ENCODE data around the gene SUN1. TPM values are rescaled to one million over a fixed set of nuclear protein-coding genes. Genes with fewer than 3 reads are reported as not detected.
A peak's percentile ranks its signal among the peaks of the same experiment; 100 is the strongest.

Gene SUN1
- total RNA-seq, 1 experiment from 2014 or later, result 181 TPM

DNA sequence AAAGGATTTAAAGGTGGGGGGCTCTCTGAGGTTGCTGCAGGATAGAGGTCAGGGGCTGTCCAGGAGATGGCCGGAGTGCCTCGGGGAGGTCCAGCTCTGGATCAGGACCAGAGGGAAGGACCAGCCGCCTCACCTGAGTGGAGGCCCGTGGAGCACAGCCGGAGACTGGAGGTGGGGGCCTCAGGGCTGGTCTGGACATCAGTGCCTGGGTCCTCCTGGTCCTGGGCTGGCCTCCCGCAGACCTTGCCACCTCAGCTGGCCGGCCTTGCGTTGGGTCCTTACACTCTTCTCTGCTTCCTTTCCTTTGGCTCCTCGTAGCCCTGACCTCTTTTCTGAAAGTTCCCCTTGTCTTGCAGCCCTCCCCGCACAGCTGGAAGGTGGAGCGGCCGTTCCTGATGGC, 2.0 kb downstream of the SUN1 start:
- Histone ChIP-seq H3K79me2 (ENCODE audit: insufficient read depth, low read length) (peaks cover 93% of the 10 kb centered on the region), H3K4me2 (ENCODE audit: low read length) (no peak overlapping the region), H3K9me3 (ENCODE audit: control insufficient read depth in 1 of 2, insufficient read depth in 1 of 2, low read depth in 1 of 2, low read length in 2 of 2) (no peaks in the 10 kb centered on the region), H2AFZ (ENCODE audit: low read depth, low read length, poor library complexity, severe bottlenecking) (no peak overlapping the region), H3K4me1 (ENCODE audit: control insufficient read depth in 1 of 2, insufficient read depth in 2 of 2, low read length in 2 of 2) (peaks cover 39 to 71% of the 10 kb centered on the region in 2 experiments), H3K9me2 (ENCODE audit: insufficient read depth) (no peaks in the 10 kb centered on the region), H3K4me3 (replicated peaks in 1 of 2; ENCODE audit: low read depth in 1 of 2, low read length in 2 of 2) (no peak overlapping the region), H4K20me1 (ENCODE audit: insufficient read depth) (no peaks in the 10 kb centered on the region), H3K9ac (ENCODE audit: low read length) (peak overlapping the region; percentile 75; the same call in 1 of the 2 replicates), H3K36me3 (ENCODE audit: control insufficient read depth in 1 of 2, insufficient read depth in 2 of 2, low read length in 2 of 2) (peaks cover 0 to 11% of the 10 kb centered on the region in 2 experiments; a peak in 1 of 4 replicates), H3K27ac (ENCODE audit: low read depth, low read length) (peak overlapping the region; percentile 98; the same call in 1 of the 2 replicates), H3K27me3 (ENCODE audit: insufficient read depth, low read length) (no peaks in the 10 kb centered on the region)
- ATAC-seq (no peak), DNase-seq (ENCODE audit: low read depth, low spot score) (no peak)
- POLR2A ChIA-PET, result no interaction called here
- intact Hi-C loops (cut with micrococcal nuclease), result no loop called here
- no TSS peak for BruUV-seq (replicated peaks)
- RAD21 ChIA-PET (ENCODE audit: low non-redundant PET in 1 of 2, low total read pairs in 2 of 2, uncharacterized antibody in 2 of 2, unreplicated experiment in 2 of 2), result no interaction called here
- CTCF ChIA-PET, result no interaction called here
- TF ChIP-seq FOSL1 (IDR thresholded peaks at IDR 0.05; ENCODE audit: low read depth) (no peak), YY1 (IDR thresholded peaks at IDR 0.05; ENCODE audit: extremely low read depth, insufficient replicate concordance, low read depth, low read length) (no peak), RAD21 (IDR thresholded peaks at IDR 0.05; ENCODE audit: low read depth) (no peak)
- TF ChIP-seq, protein P1, sequence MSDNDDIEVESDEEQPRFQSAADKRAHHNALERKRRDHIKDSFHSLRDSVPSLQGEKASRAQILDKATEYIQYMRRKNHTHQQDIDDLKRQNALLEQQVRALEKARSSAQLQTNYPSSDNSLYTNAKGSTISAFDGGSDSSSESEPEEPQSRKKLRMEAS (IDR thresholded peaks at IDR 0.05), result no peak

DNA sequence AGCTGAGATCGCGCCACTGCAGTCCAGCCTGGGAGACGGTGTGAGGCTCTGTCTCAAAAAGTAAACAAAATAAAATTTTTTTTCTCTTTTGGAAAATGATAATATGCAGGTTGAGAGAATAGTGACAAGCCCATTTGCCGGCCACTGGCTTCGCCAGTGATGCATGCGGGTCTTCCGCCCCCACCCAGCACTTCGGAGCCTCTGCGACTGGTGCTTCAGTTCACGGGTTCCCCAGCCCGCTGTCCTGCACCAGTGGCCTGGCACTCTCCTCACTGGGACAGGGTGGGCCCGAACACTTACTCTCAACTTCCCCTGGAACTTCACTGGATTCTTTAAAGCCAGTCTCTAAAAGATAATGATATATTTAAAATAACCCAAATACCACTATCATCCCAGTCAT, 2.7 kb downstream of the SUN1 start:
- no peak for TF ChIP-seq EZH2phosphoT487 (IDR thresholded peaks at IDR 0.05; ENCODE audit: borderline replicate concordance)
- TF ChIP-seq, protein P2, sequence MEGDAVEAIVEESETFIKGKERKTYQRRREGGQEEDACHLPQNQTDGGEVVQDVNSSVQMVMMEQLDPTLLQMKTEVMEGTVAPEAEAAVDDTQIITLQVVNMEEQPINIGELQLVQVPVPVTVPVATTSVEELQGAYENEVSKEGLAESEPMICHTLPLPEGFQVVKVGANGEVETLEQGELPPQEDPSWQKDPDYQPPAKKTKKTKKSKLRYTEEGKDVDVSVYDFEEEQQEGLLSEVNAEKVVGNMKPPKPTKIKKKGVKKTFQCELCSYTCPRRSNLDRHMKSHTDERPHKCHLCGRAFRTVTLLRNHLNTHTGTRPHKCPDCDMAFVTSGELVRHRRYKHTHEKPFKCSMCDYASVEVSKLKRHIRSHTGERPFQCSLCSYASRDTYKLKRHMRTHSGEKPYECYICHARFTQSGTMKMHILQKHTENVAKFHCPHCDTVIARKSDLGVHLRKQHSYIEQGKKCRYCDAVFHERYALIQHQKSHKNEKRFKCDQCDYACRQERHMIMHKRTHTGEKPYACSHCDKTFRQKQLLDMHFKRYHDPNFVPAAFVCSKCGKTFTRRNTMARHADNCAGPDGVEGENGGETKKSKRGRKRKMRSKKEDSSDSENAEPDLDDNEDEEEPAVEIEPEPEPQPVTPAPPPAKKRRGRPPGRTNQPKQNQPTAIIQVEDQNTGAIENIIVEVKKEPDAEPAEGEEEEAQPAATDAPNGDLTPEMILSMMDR (IDR thresholded peaks at IDR 0.05 in 2 of 3, conservative IDR thresholded peaks at IDR 0.05 in 1 of 3; ENCODE audit: borderline replicate concordance in 1 of 3, insufficient read depth in 1 of 3, low read depth in 2 of 3, low read length in 2 of 3), result no peak
- no peak for TF ChIP-seq EZH2 (IDR thresholded peaks at IDR 0.05)
- no peak for TF ChIP-seq ZNF274 (IDR thresholded peaks at IDR 0.05; ENCODE audit: low read depth, low read length)
- TF ChIP-seq YY1 (IDR thresholded peaks at IDR 0.05; ENCODE audit: extremely low read depth, insufficient replicate concordance, low read depth, low read length), result no peak
- TF ChIP-seq SRF (IDR thresholded peaks at IDR 0.05; ENCODE audit: low read depth), result no peak
- no peak for TF ChIP-seq CEBPB (IDR thresholded peaks at IDR 0.05; ENCODE audit: low read depth)
- TF ChIP-seq, protein P3, sequence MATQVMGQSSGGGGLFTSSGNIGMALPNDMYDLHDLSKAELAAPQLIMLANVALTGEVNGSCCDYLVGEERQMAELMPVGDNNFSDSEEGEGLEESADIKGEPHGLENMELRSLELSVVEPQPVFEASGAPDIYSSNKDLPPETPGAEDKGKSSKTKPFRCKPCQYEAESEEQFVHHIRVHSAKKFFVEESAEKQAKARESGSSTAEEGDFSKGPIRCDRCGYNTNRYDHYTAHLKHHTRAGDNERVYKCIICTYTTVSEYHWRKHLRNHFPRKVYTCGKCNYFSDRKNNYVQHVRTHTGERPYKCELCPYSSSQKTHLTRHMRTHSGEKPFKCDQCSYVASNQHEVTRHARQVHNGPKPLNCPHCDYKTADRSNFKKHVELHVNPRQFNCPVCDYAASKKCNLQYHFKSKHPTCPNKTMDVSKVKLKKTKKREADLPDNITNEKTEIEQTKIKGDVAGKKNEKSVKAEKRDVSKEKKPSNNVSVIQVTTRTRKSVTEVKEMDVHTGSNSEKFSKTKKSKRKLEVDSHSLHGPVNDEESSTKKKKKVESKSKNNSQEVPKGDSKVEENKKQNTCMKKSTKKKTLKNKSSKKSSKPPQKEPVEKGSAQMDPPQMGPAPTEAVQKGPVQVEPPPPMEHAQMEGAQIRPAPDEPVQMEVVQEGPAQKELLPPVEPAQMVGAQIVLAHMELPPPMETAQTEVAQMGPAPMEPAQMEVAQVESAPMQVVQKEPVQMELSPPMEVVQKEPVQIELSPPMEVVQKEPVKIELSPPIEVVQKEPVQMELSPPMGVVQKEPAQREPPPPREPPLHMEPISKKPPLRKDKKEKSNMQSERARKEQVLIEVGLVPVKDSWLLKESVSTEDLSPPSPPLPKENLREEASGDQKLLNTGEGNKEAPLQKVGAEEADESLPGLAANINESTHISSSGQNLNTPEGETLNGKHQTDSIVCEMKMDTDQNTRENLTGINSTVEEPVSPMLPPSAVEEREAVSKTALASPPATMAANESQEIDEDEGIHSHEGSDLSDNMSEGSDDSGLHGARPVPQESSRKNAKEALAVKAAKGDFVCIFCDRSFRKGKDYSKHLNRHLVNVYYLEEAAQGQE (IDR thresholded peaks at IDR 0.05; ENCODE audit: low read depth), result no peak
- no peak for TF ChIP-seq ELF1 (IDR thresholded peaks at IDR 0.05; ENCODE audit: borderline replicate concordance, low read depth)
- Histone ChIP-seq H3K79me2 (ENCODE audit: insufficient read depth, low read length) (peaks cover 90% of the 10 kb centered on the region), H2AFZ (ENCODE audit: low read depth, low read length, poor library complexity, severe bottlenecking) (no peak overlapping the region), H3K9me2 (ENCODE audit: insufficient read depth) (no peaks in the 10 kb centered on the region), H3K9ac (ENCODE audit: low read length) (no peak overlapping the region), H3K9me3 (ENCODE audit: control insufficient read depth in 1 of 2, insufficient read depth in 1 of 2, low read depth in 1 of 2, low read length in 2 of 2) (no peaks in the 10 kb centered on the region), H3K4me2 (ENCODE audit: low read length) (no peak overlapping the region), H4K20me1 (ENCODE audit: insufficient read depth) (no peaks in the 10 kb centered on the region), H3K36me3 (ENCODE audit: control insufficient read depth in 1 of 2, insufficient read depth in 2 of 2, low read length in 2 of 2) (peaks cover 2 to 15% of the 10 kb centered on the region in 2 experiments; a peak in 1 of 4 replicates), H3K4me3 (replicated peaks in 1 of 2; ENCODE audit: low read depth in 1 of 2, low read length in 2 of 2) (no peak overlapping the region), H3K27ac (ENCODE audit: low read depth, low read length) (no peak overlapping the region), H3K4me1 (ENCODE audit: control insufficient read depth in 1 of 2, insufficient read depth in 2 of 2, low read length in 2 of 2) (peaks cover 31 to 65% of the 10 kb centered on the region in 2 experiments), H3K27me3 (ENCODE audit: insufficient read depth, low read length) (no peaks in the 10 kb centered on the region)
- no TSS peak for BruUV-seq (replicated peaks)
- intact Hi-C loops (cut with micrococcal nuclease), result no loop called here
- POLR2A ChIA-PET, result no interaction called here
- DNase-seq (ENCODE audit: low read depth, low spot score) (no peak), ATAC-seq (no peak)
- RAD21 ChIA-PET (ENCODE audit: low non-redundant PET in 1 of 2, low total read pairs in 2 of 2, uncharacterized antibody in 2 of 2, unreplicated experiment in 2 of 2), result no interaction called here
- CTCF ChIA-PET, result no interaction called here
